Cardiac fibroblast (primary cell): ENCODE data around the gene NDUFS3.

Experiments used
- DNase-seq, 2 donors: peaks; one replicate each; pipeline versions ENCODE4 v3.0.0 to v3.0.0-alpha.2; 2010; ENCODE audit warnings: low read depth in 2 of 2
- H3K4me3 ChIP-seq, 2 donors: replicated peaks in 1 of 2; 1 replicate in 1 of 2; 2 replicates in 1 of 2; pipeline ENCODE4 v1.5.1; 2011; ENCODE audit warnings: low read depth in 2 of 2, low read length in 2 of 2, mild to moderate bottlenecking in 2 of 2, moderate library complexity in 1 of 2
- TF ChIP-seq, protein P1 (sequence below): IDR thresholded peaks from one replicate; pipeline ENCODE4 v1.5.1; 2011; ENCODE audit warnings: low read depth, mild to moderate bottlenecking, low read length, inconsistent platforms

Gene NDUFS3

GRCh38 chr11:47595967-47596366 lies 17.1 kb downstream of the NDUFS3 start:
- no peak overlapping the region for H3K4me3 ChIP-seq
- TF ChIP-seq, protein P1, sequence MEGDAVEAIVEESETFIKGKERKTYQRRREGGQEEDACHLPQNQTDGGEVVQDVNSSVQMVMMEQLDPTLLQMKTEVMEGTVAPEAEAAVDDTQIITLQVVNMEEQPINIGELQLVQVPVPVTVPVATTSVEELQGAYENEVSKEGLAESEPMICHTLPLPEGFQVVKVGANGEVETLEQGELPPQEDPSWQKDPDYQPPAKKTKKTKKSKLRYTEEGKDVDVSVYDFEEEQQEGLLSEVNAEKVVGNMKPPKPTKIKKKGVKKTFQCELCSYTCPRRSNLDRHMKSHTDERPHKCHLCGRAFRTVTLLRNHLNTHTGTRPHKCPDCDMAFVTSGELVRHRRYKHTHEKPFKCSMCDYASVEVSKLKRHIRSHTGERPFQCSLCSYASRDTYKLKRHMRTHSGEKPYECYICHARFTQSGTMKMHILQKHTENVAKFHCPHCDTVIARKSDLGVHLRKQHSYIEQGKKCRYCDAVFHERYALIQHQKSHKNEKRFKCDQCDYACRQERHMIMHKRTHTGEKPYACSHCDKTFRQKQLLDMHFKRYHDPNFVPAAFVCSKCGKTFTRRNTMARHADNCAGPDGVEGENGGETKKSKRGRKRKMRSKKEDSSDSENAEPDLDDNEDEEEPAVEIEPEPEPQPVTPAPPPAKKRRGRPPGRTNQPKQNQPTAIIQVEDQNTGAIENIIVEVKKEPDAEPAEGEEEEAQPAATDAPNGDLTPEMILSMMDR: no peak
- DNase-seq: no peak

GRCh38 chr11:47599902-47600301 lies 21.0 kb downstream of the NDUFS3 start:
- no peak overlapping the region for H3K4me3 ChIP-seq
- TF ChIP-seq, protein P1: no peak
- DNase-seq: no peak

DNA sequence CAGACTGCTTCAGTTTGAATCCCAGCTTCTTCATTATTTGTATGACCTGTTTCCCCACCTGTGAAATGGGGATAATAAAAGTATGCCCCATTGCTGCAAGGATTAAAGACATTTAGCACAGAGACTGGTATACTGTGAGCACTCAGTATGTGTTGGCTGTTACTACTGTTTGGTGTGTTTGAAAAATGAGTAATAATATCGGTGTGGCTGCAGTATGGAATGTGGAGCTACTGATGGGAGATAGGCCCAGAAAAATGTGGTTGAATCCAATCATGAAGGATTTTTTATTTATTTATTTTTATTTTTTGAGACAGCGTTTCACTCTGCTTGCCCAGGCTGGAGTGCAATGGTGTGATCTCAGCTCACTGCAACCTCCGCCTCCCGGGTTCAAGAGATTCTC lies 24.4 kb downstream of the NDUFS3 start:
- peak in 1 of 2 donors; percentile 33 for DNase-seq
- no peak overlapping the region for H3K4me3 ChIP-seq
- TF ChIP-seq, protein P1: no peak

- DNase-seq: no peak
- TF ChIP-seq, protein P1: no peak
- no peak overlapping the region for H3K4me3 ChIP-seq
These were observed 27.0 kb downstream of the NDUFS3 start for GRCh38 chr11:47605921-47606320.

DNA sequence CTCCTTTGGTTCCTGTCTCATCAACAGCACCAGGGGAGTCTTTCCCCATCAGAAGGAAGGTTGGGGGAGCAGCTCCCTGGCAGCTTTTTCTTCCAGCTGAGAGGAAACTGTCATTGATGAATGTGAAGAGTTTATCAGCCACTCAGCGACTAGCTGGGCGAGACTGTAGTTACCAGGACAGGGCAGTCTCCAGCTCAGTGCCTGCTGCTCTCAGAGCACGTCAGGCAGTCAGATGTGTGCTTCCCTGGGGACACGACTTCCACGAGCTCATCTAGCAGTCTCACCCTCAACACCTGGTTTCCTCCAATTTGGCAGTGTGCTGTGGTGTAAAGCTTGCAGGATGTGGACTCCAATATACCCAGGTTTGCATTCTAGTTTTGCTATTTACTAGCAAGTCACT lies 27.9 kb downstream of the NDUFS3 start:
- DNase-seq: peak; percentile 55 to 57
- H3K4me3 ChIP-seq: no peak overlapping the region
- TF ChIP-seq, protein P1: no peak

DNA sequence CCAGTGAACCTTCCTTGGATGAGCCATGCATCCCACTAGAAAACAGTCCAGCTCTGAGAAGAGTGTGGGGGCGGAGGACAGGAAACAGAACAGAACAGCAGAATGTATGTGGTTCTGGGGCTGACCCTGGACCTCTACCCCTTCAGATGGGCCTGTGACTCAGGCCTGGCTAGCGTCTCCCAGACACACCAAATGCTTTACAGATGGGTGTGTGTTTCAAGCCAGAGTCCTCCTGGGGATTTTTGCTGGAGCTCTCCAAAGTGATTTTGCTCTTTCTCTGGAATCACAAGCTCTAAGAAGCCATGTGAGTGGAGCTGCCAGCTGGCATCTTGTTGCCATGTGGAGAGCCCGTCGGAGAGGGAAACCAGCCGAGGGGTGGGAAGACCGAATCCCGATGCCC lies 28.5 kb downstream of the NDUFS3 start:
- TF ChIP-seq, protein P1: no peak
- peak; percentile 88 to 94 for DNase-seq
- H3K4me3 ChIP-seq: no peak overlapping the region

DNA sequence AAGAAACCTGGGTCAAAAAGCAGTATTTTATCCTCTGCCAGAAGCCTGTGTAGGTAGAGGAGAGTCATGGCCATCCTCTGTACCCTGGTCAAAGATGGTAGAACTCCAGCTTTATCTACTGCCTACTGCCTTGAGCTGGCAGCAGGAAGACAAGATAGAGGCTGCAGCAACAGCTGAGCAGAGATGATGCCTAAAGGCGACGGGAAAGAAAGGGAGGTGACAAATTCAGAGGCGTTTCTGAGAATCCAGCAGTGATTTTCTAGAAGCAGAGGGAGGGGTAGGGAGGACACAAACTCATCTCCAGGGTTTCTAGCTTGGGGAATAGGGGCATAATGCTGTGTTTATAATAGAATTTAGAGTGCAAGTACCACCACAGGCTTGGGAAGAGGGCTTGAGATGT lies 30.8 kb downstream of the NDUFS3 start:
- TF ChIP-seq, protein P1: no peak
- no peak overlapping the region for H3K4me3 ChIP-seq
- DNase-seq: no peak
